Thyroid gland (tissue), 4 donors: Measurements from ENCODE around the gene JAG1. TPM values are rescaled to one million over a fixed set of nuclear protein-coding genes. Genes with fewer than 3 reads are reported as not detected.
A peak's percentile ranks its signal among the peaks of the same experiment; 100 is the strongest.

Source experiments
- DNase-seq, 2 donors: peaks; one replicate each; pipeline ENCODE4 v3.0.0-alpha.2; 2019
- H3K27ac ChIP-seq, 3 donors: fragments of 200-600 bp; sonication (generic); 1 replicate in 2 of 3; 2 replicates in 1 of 3; pipeline ENCODE4 v1.5.1; 2016 to 2019; ENCODE audit warnings: mild to moderate bottlenecking in 1 of 3, moderate library complexity in 1 of 3
- H3K27me3 ChIP-seq: fragments of 200-600 bp; sonication (generic); one replicate; pipeline ENCODE4 v1.5.1; 2019
- H3K36me3 ChIP-seq, 2 donors: fragments of 200-600 bp; sonication (generic); one replicate each; pipeline ENCODE4 v1.5.1; 2016 to 2019
- H3K4me1 ChIP-seq, 2 donors: fragments of 200-600 bp; sonication (generic); one replicate each; pipeline ENCODE4 v1.5.1; 2017 to 2019
- H3K4me3 ChIP-seq, 3 donors: fragments of 200-600 bp; sonication (generic); replicated peaks in 1 of 3; 1 replicate in 2 of 3; 2 replicates in 1 of 3; pipeline ENCODE4 v1.5.1; 2016; ENCODE audit warnings: mild to moderate bottlenecking in 1 of 3
- H3K9me3 ChIP-seq: fragments of 200-600 bp; sonication (generic); one replicate; pipeline ENCODE4 v1.5.1; 2017
- POLR2A ChIP-seq, 2 donors: fragments of 450-650 bp; IDR thresholded peaks; one replicate each; pipeline ENCODE4 v1.6.1; 2017; ENCODE audit warnings: antibody characterized with exemption in 2 of 2, mild to moderate bottlenecking in 2 of 2, moderate library complexity in 1 of 2
- WGBS, 2 donors: methylation state at CpG; one replicate each; pipeline ENCODE4 v1.1.5; 2017; 5-methylcytosine and 5-hydroxymethylcytosine counted together
- intact Hi-C: fragments of 100-400 bp; cut with DNase I; formaldehyde crosslinking; loops from one replicate; pipeline ENCODE4 v1.15.1; 2023
- total RNA-seq, 4 donors: library from RNA; depleted of rRNA; stranded (reverse); fragments of >200 nt; gene quantifications; one replicate each; pipeline ENCODE4 v1.2.3, GENCODE V29; 2016
- TF ChIP-seq, protein P1 (sequence below), 6 experiments: fragments of 200-600 bp in 3 of 6; fragments of 450-650 bp in 3 of 6; sonication (generic) in 3 of 6; IDR thresholded peaks; one replicate each; pipeline ENCODE4 v1.5.1; 2016 to 2019; ENCODE audit warnings: antibody characterized with exemption in 6 of 6, mild to moderate bottlenecking in 2 of 6, inconsistent platforms in 1 of 6, moderate library complexity in 1 of 6

The JAG1 gene
- total RNA-seq, 4 donors from 2014 or later = 41.2 to 67.9 (median 46.2) TPM

GRCh38 chr20:10639077-10639736 lies 34.6 kb downstream of the JAG1 start:
- no peak overlapping the region for H3K4me3 ChIP-seq
- TF ChIP-seq, protein P1, sequence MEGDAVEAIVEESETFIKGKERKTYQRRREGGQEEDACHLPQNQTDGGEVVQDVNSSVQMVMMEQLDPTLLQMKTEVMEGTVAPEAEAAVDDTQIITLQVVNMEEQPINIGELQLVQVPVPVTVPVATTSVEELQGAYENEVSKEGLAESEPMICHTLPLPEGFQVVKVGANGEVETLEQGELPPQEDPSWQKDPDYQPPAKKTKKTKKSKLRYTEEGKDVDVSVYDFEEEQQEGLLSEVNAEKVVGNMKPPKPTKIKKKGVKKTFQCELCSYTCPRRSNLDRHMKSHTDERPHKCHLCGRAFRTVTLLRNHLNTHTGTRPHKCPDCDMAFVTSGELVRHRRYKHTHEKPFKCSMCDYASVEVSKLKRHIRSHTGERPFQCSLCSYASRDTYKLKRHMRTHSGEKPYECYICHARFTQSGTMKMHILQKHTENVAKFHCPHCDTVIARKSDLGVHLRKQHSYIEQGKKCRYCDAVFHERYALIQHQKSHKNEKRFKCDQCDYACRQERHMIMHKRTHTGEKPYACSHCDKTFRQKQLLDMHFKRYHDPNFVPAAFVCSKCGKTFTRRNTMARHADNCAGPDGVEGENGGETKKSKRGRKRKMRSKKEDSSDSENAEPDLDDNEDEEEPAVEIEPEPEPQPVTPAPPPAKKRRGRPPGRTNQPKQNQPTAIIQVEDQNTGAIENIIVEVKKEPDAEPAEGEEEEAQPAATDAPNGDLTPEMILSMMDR (IDR thresholded peaks at IDR 0.05) = no peak
- TF ChIP-seq POLR2A (IDR thresholded peaks at IDR 0.05) = no peak
- H3K36me3 ChIP-seq = peaks cover 50 to 53% of the 10 kb centered on the region in 2 donors
- intact Hi-C loops = no loop called here
- H3K27me3 ChIP-seq = no peaks in the 10 kb centered on the region
- peak overlapping the region in 2 of 3 donors; percentile 35 to 45 for H3K27ac ChIP-seq
- H3K9me3 ChIP-seq = no peaks in the 10 kb centered on the region
- 83 to 95% methylated on average over 19 to 23 of the region's 23 CpGs for WGBS, 2 donors
- H3K4me1 ChIP-seq = peaks cover 41 to 51% of the 10 kb centered on the region in 2 donors
- no peak for DNase-seq

- WGBS, 2 donors = 69 to 73% methylated on average over 6 of the region's 6 CpGs
- Histone ChIP-seq H3K4me3 (no peak overlapping the region), H3K4me1 (peaks cover 37 to 52% of the 10 kb centered on the region in 2 donors), H3K27me3 (no peaks in the 10 kb centered on the region), H3K27ac (peak overlapping the region; percentile 64 to 83 (median 71)), H3K36me3 (peaks cover 36 to 39% of the 10 kb centered on the region in 2 donors), H3K9me3 (no peaks in the 10 kb centered on the region)
- intact Hi-C loops = no loop called here
- no peak for DNase-seq
- TF ChIP-seq, protein P1 (IDR thresholded peaks at IDR 0.05) = no peak
- no peak for TF ChIP-seq POLR2A (IDR thresholded peaks at IDR 0.05)
Observed at GRCh38 chr20:10637563-10637962, 36.2 kb downstream of the JAG1 start.

DNA sequence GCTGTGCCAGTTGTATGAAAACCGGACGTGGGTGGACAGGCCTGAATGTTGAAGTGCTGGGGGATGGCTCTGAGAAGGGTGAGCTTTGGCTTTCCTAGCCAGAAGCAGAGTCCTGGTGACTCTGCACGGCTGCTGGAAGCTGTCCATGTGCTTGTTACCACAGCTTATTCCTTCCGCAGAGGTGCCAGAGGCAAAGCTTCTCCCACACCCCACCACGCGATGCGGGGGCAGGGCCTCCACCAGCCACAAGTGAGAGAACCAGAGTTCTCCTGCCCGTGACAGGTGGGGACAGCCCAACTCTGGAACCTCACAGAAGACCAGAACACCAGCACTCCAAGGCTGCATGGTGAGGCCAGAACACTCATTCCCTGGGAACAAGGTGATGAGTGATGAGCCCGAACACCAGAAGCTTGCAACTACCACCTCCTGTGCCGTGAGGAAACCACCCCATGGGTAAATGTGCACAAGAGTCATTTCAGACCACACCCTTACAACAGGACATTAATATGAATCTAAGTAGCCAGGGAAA lies 36.7 kb downstream of the JAG1 start:
- H3K4me1 ChIP-seq = peaks cover 37 to 53% of the 10 kb centered on the region in 2 donors

DNA sequence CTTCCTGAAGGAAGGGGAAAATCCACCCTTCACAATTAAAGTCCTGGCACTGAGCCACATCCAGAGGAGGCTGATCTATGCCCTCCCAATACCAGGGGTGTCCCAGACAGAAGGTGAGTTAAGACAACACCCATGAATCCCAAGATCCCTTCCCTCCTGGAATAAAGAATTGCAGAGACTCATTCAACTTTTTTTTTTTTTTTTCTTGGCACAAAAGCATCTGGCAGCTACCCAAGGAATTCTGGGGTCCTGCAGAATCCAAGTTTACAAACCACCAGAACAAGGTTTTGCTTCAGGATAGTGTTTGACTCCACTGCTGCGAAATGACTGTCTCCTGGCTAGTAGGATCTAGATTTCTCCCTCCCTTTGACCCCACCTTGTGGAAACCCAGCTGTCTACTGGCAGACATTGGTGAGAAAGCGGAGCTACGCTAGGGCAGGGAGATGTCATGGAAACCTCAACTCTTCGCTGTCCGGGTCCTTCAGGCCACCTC lies 37.4 kb downstream of the JAG1 start:
- H3K4me1 ChIP-seq = peaks cover 37 to 53% of the 10 kb centered on the region in 2 donors
- intact Hi-C loops = no loop called here
- H3K36me3 ChIP-seq = peaks cover 25 to 27% of the 10 kb centered on the region in 2 donors
- no peaks in the 10 kb centered on the region for H3K27me3 ChIP-seq
- DNase-seq = no peak
- no peak overlapping the region for H3K4me3 ChIP-seq
- H3K9me3 ChIP-seq = no peaks in the 10 kb centered on the region
- peak overlapping the region; percentile 64 to 83 (median 71) for H3K27ac ChIP-seq
- TF ChIP-seq POLR2A (IDR thresholded peaks at IDR 0.05) = no peak
- TF ChIP-seq, protein P1 (IDR thresholded peaks at IDR 0.05) = no peak
- WGBS, 2 donors = 71 to 72% methylated on average over 4 to 5 of the region's 5 CpGs

More for the DNA sequence above, 36.7 kb downstream of the JAG1 start:
- intact Hi-C loops = no loop called here
- TF ChIP-seq, protein P1 (IDR thresholded peaks at IDR 0.05) = no peak
- no peak for TF ChIP-seq POLR2A (IDR thresholded peaks at IDR 0.05)
- Histone ChIP-seq H3K27ac (peak overlapping the region; percentile 64 to 83 (median 71)), H3K4me3 (no peak overlapping the region), H3K27me3 (no peaks in the 10 kb centered on the region), H3K36me3 (peaks cover 32 to 34% of the 10 kb centered on the region in 2 donors), H3K9me3 (no peaks in the 10 kb centered on the region)
- WGBS, 2 donors = 39 to 40% methylated on average over 8 to 10 of the region's 10 CpGs
- peak; percentile 83 to 91 for DNase-seq
